MG63 (cell line): ENCODE results near the gene NT5DC1. TPM values are rescaled to one million over a fixed set of nuclear protein-coding genes. Genes with fewer than 3 reads are reported as not detected.
A peak's percentile ranks its signal among the peaks of the same experiment; 100 is the strongest.

Experiments
- DNase-seq: peaks from one replicate; pipeline ENCODE4 v3.0.0-alpha.2; 2020
- H3K27me3 ChIP-seq: fragments of 250-450 bp; sonication (Bioruptor Pico); 2 replicates; pipeline ENCODE4 v1.5.1; 2020; ENCODE audit warnings: mild to moderate bottlenecking, moderate library complexity
- H3K36me3 ChIP-seq: fragments of 250-450 bp; sonication (Bioruptor Pico); 2 replicates; pipeline ENCODE4 v1.5.1; 2020; ENCODE audit warnings: mild to moderate bottlenecking, moderate library complexity
- H3K4me3 ChIP-seq: fragments of 250-450 bp; sonication (Bioruptor Pico); 2 replicates; pipeline ENCODE4 v1.5.1; 2020; ENCODE audit warnings: mild to moderate bottlenecking, moderate library complexity
- H3K9me3 ChIP-seq: fragments of 250-450 bp; sonication (Bioruptor Pico); 2 replicates; pipeline ENCODE4 v1.5.1; 2020; ENCODE audit warnings: mild to moderate bottlenecking, moderate library complexity
- total RNA-seq: library from RNA; depleted of rRNA; stranded (reverse); fragments of >200 nt; shearing (Covaris generic); gene quantifications from 2 replicates; pipeline ENCODE4 v1.2.3, GENCODE V29; 2014; ENCODE audit warnings: low replicate concordance

The NT5DC1 gene
- total RNA-seq, 1 experiment from 2014 or later, result 12.8 TPM

DNA sequence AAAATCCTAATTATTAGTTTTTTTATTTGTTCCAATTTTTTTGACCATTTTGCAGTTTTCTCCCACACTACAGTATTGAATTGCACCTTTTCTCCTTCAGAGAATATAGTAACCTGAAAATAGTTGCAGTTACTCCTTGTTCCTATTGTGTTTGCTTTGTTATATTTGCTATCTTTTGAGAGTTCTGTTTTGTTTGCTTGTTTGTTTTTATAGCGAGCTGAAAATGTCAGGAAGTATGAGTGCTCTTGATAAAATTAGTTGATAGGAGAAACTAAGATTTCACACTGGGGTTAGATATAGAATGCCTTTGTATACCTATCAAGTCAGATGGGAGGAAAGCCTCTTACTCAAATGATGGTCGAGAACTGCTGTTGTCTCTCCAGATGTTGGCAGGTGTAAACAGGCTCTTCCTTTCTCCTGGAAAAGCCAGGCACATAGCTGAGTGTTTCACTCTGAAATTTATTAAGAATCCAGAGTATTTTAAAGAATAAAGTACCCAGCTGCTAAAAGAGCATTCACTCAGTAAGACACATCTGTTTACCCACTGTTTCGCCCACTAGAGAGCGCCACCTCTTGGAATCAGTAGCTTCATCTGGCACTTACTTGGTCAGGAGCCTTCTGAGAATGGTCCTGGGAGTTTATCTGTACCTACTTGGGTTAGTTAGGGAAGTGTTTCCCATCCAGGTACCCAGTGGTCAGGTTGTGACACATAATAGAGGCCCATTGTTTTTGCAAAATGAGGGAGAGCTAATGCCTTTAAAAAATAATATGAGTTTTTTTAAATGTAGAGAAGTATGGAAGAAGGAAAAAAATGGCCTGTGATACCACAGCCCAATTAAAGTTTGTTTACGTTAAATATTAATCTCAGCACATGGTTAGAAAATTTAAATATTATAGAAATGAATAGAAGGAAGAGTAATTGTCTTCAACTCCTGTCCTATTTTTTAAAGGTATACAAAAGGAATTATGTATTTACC lies 11.2 kb downstream of the NT5DC1 start:
- peak; percentile 24 for DNase-seq
- peaks cover 2% of the 10 kb centered on the region; the same call in 1 of the 2 replicates for H3K36me3 ChIP-seq
- no peak overlapping the region for H3K4me3 ChIP-seq
- H3K9me3 ChIP-seq, result no peaks in the 10 kb centered on the region
- no peaks in the 10 kb centered on the region for H3K27me3 ChIP-seq

DNA sequence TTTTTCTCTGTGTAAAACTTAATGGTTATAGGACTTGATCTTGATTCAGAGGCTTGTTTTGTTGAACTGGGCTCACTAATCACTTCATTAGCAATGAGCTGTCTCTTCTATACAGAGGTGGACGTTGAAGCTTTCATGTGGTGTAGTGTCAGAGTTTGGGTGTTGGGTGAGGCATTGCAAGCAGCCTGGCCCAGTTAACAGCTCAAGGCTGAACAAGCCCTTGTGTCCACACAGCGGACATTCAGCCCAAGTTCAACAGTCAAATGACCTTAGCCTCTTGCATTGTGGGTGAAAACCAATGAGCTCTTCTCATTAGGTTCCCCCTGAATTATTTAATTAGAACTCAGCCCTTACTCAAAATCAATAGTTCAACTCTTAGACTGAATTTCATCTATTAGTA lies 12.7 kb downstream of the NT5DC1 start:
- Histone ChIP-seq H3K4me3 (no peak overlapping the region), H3K36me3 (peaks cover 2% of the 10 kb centered on the region; the same call in 1 of the 2 replicates), H3K9me3 (no peaks in the 10 kb centered on the region), H3K27me3 (no peaks in the 10 kb centered on the region)
- DNase-seq, result no peak

DNA sequence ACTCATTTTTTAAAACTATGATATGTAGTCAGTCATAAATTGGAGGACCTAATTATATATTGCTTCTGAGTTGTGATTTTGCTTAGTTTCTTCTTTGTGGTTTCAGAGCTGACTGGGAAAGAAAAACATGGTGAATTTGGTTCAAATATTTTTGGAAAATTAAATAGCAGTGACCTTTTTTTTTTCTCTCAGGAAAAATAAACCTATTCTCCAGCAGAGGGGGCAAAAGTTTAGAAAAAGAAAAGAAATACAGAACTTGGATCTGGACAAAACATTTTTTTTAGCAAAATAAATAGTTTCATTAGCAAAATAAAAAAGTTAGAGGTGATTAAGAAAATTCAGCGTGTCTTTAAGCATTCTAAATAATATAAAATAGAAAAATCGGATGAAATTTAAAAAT lies 15.1 kb downstream of the NT5DC1 start:
- Histone ChIP-seq H3K4me3 (no peak overlapping the region), H3K27me3 (no peaks in the 10 kb centered on the region)
- DNase-seq, result no peak

DNA sequence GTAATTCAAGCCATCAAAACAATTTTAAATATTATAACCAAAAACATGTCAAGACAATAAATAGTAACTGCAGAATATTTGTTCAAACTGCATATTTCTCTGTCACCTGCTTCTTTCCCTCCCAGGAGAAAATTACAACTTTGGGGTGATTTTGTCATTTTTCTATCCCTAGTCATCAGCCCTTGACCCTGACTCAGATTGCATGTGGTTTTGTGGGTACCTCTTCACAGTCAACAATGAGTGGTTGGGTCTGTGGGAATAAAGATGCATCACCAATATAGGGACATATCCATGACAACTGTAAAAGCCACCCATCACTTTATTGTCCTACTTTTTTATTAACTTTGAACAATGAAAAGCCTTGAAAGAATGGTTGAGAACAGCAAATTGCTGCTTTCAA lies 18.0 kb downstream of the NT5DC1 start:
- Histone ChIP-seq H3K27me3 (no peaks in the 10 kb centered on the region), H3K36me3 (no peaks in the 10 kb centered on the region), H3K9me3 (no peaks in the 10 kb centered on the region), H3K4me3 (no peak overlapping the region)
- no peak for DNase-seq

More for the DNA sequence above, 15.1 kb downstream of the NT5DC1 start:
- H3K36me3 ChIP-seq, result peaks cover 2% of the 10 kb centered on the region; the same call in 1 of the 2 replicates
- no peaks in the 10 kb centered on the region for H3K9me3 ChIP-seq

GRCh38 chr6:116120430-116120829 lies 19.8 kb downstream of the NT5DC1 start:
- Histone ChIP-seq H3K27me3 (no peaks in the 10 kb centered on the region), H3K4me3 (no peak overlapping the region), H3K9me3 (no peaks in the 10 kb centered on the region), H3K36me3 (no peaks in the 10 kb centered on the region)
- no peak for DNase-seq

DNA sequence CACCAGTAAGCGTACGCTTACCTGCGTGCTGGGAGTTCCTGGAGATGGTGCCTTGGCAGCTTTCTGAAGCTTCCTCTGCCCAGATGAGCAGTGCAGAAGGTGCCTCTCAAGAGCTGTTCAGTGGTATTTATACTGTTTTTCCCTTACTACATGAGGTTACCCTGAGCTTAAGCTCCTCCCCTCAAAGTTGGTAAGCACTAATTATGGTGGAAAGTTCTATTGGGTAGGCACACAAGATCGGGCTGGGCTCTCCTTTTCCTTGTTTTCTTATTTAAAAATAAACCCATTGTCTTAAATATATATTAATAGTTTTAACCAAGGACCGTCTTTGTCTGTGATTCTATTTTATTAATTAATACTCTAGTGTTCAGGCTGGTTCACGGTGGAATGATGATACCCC lies 25.4 kb downstream of the NT5DC1 start, which contains the start of gene COL10A1:
COL10A1 (minus strand) TSS at position 101 of the 400 bp plus-strand sequence. CDS start 640 bp downstream, outside the sequence.
- H3K27me3 ChIP-seq, result no peaks in the 10 kb centered on the region
- no peaks in the 10 kb centered on the region for H3K36me3 ChIP-seq
- H3K4me3 ChIP-seq, result no peak within 1 kb of the TSS
- no peaks in the 10 kb centered on the region for H3K9me3 ChIP-seq
- DNase-seq, result no peak

- Histone ChIP-seq H3K27me3 (no peaks in the 10 kb centered on the region), H3K9me3 (no peaks in the 10 kb centered on the region), H3K4me3 (no peak overlapping the region), H3K36me3 (no peaks in the 10 kb centered on the region)
- DNase-seq, result no peak
Observed at GRCh38 chr6:116127771-116128493, 27.3 kb downstream of the NT5DC1 start.

DNA sequence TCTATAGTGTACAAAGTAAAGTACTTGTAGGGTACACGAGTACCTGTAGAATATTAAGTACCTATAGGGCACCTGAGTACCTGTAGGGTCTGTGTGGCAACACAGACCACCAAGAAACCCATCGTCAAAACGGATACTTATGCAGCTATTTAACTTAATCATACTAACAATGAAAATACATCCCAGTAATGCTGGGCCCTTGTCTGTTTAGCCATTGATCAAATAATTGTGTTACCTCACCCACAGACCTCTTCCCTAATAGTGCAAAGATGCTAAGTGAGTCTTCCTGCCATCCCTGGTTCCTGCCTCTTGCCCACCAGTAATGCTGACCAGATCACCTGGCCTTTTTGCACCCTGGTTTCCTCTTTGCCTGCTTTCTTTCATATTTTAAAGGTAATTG lies 32.8 kb downstream of the NT5DC1 start:
- no peaks in the 10 kb centered on the region for H3K9me3 ChIP-seq
- H3K4me3 ChIP-seq, result no peak overlapping the region
- no peaks in the 10 kb centered on the region for H3K27me3 ChIP-seq
- no peak for DNase-seq
- no peaks in the 10 kb centered on the region for H3K36me3 ChIP-seq

DNA sequence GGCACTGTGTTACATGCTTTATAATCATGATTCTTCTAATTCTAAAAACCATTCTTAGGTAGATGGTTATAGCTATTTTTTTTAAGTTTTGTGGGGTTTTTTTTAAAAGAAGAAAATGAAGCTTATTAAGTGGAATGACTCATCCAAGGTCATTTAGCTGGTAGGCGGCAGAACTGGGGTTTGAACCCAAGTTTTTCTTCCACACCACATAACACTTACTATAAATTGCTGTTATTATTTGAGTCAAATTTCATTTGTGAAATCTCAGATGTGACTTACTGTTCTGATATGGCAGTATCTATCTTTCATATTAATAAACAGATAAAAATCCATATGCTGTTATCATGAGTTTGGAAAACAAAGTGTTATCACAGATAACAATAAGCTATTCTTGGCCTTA lies 35.7 kb downstream of the NT5DC1 start:
- DNase-seq, result no peak
- no peaks in the 10 kb centered on the region for H3K36me3 ChIP-seq
- H3K4me3 ChIP-seq, result no peak overlapping the region
- H3K27me3 ChIP-seq, result no peaks in the 10 kb centered on the region
- no peaks in the 10 kb centered on the region for H3K9me3 ChIP-seq

- no peak for DNase-seq
- Histone ChIP-seq H3K4me3 (no peak overlapping the region), H3K27me3 (no peaks in the 10 kb centered on the region), H3K9me3 (no peaks in the 10 kb centered on the region), H3K36me3 (no peaks in the 10 kb centered on the region)
Observed at GRCh38 chr6:116136933-116137340, 36.3 kb downstream of the NT5DC1 start.

DNA sequence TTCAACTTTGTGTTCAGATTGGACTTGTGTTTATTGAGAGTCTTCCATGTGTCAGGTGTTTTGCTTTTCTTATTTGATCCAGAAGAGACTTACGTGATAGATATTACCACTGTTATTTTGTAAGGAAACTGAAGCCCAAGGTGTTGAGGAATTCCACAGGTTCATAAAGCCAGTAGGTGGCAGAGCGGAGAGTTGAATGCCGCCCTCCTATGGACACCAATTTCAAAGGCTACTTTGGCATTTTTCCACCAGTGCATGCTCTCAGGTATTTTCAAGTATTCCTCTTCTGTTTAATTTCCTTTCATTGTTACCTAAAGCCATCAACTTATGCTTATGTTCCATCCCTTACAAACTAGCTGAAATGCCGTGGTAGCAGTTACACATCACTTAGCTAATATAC lies 39.3 kb downstream of the NT5DC1 start:
- Histone ChIP-seq H3K9me3 (no peaks in the 10 kb centered on the region), H3K4me3 (no peak overlapping the region), H3K27me3 (no peaks in the 10 kb centered on the region), H3K36me3 (no peaks in the 10 kb centered on the region)
- DNase-seq, result no peak

- H3K36me3 ChIP-seq, result no peaks in the 10 kb centered on the region
- DNase-seq, result peak; percentile 4
- no peak overlapping the region for H3K4me3 ChIP-seq
- no peaks in the 10 kb centered on the region for H3K9me3 ChIP-seq
- H3K27me3 ChIP-seq, result no peaks in the 10 kb centered on the region
Observed at GRCh38 chr6:116144605-116145004, 44.0 kb downstream of the NT5DC1 start.

DNA sequence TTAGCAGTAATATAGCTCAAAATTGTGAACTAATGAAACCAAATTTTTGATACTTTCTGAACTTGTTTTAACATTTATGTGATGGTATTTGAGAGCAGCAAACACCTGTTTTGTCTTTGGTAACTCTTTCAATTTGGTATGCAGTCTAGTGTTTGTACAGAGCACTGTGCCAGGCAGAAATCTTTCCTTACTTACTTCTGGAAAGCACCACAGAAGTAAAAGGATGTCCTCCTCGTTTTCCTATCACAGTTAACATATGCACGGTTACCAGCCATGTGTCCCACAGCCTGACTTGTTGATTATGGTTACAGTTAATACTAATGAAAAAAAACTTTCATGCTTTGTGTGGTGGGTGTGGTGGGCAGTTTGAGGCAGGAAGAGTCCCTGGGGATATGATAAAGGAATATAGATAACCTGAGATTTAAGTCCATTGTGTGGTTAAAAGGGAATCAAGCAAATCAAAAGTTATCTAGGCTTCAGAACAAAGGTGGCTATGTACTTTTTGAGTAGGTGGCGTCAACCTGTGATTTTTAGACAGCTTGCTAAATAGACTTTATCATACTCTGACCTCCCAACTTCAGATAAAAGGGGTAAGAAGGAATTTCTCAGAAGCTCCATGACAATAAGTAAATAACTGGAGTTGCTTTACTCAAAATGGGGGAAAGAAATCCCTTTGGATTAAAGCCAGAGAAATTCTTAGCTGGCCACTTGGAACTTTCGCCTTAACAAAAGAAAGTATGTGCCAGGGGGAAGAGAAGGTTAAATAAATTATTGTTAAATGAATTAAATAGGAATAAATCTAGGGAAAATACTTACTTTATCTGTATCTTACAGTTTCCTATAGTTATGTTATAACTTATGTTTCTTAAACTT lies 45.4 kb downstream of the NT5DC1 start:
- Histone ChIP-seq H3K9me3 (no peaks in the 10 kb centered on the region), H3K4me3 (no peak overlapping the region)
- no peak for DNase-seq

GRCh38 chr6:116152620-116153019 lies 52.0 kb downstream of the NT5DC1 start:
- Histone ChIP-seq H3K9me3 (no peaks in the 10 kb centered on the region), H3K36me3 (no peaks in the 10 kb centered on the region), H3K4me3 (no peak overlapping the region), H3K27me3 (no peaks in the 10 kb centered on the region)
- no peak for DNase-seq

More for the DNA sequence above, 45.4 kb downstream of the NT5DC1 start:
- H3K27me3 ChIP-seq, result no peaks in the 10 kb centered on the region
- H3K36me3 ChIP-seq, result no peaks in the 10 kb centered on the region

DNA sequence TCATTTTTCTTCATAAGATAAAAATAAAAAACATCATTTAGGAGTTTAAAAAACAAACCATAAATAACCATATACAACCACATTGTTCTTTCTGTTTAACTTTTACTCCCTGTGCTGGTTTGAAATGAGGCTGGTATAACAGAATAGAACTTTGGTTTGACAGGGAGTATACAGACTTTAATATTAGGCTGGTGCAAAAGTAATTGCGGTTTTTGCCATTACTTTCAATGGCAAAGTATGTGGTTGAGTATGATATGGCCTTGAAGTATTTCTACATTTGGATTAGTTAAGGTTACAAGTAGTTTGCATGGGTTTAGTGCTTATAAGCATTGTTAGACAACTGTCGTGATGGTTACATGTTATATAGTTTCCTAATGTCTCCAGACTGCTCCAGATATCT lies 54.2 kb downstream of the NT5DC1 start:
- Histone ChIP-seq H3K4me3 (no peak overlapping the region), H3K9me3 (no peaks in the 10 kb centered on the region), H3K36me3 (no peaks in the 10 kb centered on the region), H3K27me3 (no peaks in the 10 kb centered on the region)
- no peak for DNase-seq
